ENCODE measurements around the gene PNMA3.
"Not testable (repeated sequence)": the region's sequence is repeated elsewhere in the genome, so short reads cannot be mapped to it uniquely, and the experiment has no call there.

The PNMA3 gene, protein sequence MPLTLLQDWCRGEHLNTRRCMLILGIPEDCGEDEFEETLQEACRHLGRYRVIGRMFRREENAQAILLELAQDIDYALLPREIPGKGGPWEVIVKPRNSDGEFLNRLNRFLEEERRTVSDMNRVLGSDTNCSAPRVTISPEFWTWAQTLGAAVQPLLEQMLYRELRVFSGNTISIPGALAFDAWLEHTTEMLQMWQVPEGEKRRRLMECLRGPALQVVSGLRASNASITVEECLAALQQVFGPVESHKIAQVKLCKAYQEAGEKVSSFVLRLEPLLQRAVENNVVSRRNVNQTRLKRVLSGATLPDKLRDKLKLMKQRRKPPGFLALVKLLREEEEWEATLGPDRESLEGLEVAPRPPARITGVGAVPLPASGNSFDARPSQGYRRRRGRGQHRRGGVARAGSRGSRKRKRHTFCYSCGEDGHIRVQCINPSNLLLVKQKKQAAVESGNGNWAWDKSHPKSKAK

DNA sequence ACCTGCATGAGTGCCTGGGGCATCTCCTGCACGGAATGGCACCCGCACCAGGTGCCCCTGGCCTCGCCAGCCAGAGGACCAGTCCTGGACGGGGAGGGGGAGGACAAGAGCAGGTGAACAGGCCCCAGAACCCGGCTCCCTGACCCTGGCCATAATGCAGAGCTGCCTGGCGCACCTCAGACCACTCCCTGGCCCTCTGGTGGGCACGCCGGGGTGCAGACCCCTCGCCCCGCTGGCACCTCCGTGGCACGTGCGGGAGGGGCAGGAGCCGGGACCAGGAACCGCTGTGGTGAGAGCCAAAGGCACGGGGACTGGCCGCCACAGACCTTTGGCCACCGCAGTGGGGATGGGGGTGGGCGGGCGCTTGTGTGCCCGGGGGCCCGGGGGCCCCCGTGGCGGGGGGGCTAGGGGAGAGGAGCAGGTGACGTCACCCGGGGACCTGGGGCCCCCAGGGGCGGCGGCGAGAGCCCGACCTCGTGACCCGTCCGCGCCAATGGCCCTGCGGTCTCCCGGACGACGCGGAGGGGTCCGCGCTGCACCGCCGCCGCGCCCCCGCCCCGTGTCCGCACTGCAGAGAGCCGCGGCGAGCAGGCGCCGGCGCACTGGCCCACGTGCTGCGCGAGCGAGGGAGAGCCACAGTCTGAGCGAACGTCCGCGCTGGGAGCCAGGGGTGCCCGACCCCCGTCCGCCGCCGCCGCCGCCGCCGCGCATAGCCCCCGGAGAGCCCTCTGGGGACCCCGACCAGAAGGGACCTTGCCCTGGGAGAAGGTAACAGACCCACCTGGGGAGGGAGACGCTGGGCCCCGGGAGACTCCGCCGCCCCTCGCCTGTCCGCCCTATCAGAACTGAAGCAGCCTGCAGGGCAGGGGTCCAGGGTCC lies at the start of gene PNMA3:
Gene PNMA3, plus strand, starts transcription at position 600 of the 879 bp plus-strand sequence. CDS start 586 bp downstream, outside the sequence.
- DNase-seq (ENCODE audit: low spot score) = no peak

DNA sequence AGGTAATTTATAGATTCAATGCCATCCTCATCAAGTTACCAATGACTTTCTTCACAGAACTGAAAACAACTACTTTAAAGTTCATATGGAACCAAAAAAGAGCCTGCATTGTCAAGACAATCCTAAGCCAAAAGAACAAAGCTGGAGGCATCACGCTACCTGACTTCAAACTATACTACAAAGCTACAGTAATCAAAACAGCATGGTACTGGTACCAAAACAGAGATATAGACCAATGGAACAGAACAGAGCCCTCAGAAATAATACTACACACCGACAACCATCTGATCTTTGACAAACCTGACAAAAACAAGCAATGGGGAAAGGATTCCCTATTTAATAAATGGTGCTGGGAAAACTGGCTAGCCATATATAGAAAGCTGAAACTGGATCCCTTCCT lies 39.1 kb upstream of the PNMA3 start:
- not testable (repeated sequence) for DNase-seq (ENCODE audit: low spot score)

DNA sequence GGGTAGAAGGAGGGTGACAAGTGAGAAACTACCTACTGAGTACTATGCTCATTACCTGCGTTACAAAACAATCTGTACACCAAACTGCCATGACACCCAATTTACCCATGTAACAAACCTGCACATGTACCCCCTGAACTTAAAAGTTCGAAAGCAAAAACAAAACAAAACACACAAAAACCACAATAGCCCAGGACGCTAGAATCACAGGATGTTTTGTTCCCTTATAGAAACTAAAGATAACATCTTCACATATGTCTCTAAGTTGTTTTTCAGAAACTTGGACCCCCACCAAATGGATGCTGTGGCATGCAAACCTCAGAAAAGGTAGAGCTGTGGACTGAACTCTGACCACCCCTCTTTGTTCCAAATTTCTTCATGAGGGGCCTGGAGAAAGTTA lies 37.1 kb upstream of the PNMA3 start:
- no peak for DNase-seq (ENCODE audit: low spot score)

DNA sequence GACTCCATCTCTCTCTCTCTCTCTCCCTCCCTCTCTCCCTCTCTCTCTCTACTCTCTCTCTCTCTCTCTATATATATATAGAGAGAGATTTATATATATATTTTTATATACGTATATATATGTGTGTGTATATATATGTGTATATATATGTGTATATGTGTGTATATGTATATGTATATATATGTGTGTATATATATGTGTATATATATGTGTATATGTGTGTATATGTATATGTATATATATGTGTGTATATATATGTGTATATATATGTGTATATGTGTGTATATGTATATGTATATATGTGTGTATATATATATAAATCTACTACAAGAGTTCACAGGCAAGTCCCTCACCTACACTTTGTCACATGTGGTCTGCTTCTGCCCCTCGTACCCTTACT lies 29.8 kb upstream of the PNMA3 start:
- DNase-seq (ENCODE audit: low spot score) = not testable (repeated sequence)

DNA sequence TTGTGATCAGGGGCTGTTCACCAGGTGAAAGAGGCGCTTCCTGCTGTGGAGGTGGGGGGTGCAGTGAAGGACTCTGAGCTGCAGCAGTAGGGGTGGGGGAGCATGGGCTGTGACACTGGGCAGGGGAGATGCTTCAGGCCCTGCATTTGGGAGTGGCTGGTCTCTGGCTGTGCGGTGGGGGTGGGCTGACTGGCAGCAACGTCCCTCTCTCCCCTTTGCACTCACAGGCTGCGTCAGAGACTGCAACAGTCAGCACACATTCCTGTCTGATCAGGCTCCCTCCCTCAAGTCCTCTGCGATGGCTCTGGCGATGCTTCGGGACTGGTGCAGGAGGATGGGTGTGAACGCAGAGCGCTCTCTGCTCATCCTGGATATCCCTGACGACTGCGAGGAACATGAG lies 27.8 kb upstream of the PNMA3 start:
- not testable (repeated sequence) for DNase-seq (ENCODE audit: low spot score)

DNA sequence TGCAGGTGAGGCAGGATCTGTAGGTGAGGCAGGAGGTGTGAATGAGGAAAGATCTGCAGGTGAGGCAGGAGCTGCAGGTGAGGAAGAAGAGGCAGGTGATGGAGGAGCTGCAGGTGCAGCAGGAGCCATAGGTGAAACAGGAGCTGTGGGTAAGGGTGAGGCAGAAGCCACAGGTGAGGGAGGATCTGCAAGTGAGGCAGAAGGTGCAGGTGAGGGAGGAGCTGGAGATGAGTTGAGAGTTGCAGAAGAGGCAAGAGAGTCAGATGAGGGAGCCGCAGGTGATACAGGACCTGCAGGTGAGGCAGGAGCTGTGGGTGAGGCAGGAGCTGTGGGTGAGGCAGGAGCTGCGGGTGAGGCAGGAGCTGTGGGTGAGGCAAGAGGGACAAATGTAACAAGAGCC lies 27.1 kb upstream of the PNMA3 start:
- DNase-seq (ENCODE audit: low spot score) = no peak

DNA sequence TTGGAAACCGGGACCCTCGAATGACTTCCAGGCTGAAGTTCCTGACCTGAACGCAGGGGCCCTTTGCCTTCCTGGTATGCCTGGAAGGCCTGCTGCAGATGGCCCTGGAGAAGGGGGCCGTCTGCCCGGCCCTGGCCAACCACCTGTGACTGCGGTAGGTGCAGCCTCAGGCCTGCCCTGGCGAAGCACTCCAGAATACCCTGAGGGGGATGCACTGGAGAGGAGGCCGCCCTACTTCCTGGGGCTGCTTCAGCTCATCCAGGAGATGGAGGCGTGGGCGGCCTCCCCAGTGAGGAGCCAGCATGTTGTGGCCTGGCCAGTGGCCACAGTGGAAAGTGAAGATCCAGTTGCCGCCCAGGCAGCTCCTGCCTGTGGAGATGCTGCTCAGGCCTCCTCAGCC lies 26.4 kb upstream of the PNMA3 start:
- no peak for DNase-seq (ENCODE audit: low spot score)

DNA sequence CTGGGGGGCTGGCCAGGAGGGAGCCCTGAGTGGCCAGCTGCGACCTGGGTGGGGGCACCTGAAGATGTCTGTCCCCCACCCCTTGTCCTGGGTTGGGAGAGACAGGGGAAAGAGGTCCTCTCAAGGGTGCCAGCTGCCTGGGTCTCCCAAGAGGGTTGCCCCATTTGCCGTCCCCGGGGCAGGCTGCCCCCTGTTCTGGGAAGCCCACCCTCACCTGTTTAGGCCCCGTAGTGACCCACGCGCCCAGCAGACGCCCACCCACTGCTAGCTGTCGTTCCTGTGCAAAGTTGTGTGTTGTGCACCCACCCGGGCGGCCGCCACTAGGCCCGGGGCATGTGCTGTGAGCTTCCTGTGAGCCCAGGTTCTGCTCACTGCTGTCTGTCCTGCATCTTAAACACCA lies 25.5 kb upstream of the PNMA3 start:
- no peak for DNase-seq (ENCODE audit: low spot score)

DNA sequence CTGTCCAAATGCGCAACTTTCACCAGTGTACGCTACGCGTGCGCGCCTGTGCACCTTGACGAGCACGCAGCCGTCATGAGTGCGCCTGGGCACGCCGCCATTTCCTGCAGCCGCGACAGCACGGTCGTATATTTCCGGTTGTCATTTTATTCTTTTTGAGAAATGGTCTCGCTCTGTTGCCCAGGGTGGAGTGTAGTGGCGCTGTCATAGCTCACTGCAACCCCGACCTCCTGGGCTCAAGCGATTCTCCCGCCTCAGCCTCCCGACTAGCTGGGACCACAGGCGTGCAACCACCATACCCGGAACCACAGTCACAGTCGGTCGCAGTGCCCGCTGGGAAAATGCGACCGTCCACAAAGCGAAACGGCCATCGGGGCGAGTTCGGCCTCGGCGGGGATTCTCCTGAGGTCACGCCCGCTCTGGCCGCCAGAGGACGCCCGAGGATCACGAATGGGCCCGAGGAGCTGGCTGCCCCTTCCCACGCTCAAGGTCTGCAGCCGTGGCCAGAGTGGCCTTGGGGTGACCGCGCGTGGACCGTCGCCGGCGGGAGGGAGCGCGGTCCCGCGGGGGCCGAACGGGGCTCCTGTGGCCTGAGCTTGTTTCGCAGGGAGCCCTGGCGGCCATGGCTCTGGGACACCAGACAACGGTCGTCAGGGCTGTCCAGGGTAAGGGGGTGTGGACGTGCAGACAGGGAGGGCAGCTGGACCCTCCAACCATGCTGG lies 23.7 kb upstream of the PNMA3 start:
- no peak for DNase-seq (ENCODE audit: low spot score)

DNA sequence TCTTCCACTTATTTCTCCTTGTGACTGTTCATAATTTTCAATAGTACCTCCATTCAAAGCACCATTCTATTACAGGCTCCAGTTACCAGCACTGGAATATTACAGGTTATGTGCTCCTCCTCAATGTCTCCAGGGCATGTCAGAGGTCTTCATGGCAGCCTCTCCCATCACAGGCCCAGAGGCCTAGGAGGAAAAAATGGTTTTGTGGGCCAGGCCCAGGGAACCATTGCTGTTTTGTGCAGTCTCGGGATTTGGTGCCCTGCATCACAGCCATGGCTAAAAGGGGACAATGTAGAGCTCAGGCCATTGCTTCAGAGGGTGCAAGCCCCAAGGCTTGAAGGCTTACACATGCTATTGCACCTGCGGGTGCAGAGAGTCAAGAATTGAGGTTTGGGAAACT lies 7.2 kb upstream of the PNMA3 start:
- no peak for DNase-seq (ENCODE audit: low spot score)

DNA sequence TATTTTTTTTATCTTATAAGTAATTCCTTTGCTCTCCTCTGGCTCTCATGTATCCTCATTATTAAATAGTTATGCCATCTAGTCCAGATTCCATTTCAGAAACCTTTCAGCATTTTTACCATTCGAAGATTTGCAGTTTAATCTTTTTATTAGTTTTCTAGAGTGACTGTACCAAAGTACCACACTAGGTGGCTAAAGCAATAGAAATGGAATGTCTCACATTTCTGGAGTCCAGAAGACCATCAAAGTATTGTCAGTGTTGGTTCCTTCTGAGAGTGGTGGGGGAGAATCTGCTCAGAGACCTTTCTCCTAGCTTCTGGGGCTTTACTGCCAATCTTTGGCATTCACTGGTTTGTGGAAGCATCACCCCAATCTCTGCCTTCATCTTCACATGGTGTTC lies 3.7 kb upstream of the PNMA3 start:
- DNase-seq (ENCODE audit: low spot score) = no peak

DNA sequence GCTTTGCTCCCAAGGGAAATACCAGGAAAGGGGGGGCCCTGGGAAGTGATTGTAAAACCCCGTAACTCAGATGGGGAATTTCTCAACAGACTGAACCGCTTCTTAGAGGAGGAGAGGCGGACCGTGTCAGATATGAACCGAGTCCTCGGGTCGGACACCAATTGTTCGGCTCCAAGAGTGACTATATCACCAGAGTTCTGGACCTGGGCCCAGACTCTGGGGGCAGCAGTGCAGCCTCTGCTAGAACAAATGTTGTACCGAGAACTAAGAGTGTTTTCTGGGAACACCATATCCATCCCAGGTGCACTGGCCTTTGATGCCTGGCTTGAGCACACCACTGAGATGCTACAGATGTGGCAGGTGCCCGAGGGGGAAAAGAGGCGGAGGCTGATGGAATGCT lies 1.0 kb downstream of the PNMA3 start:
- no peak for DNase-seq (ENCODE audit: low spot score)

DNA sequence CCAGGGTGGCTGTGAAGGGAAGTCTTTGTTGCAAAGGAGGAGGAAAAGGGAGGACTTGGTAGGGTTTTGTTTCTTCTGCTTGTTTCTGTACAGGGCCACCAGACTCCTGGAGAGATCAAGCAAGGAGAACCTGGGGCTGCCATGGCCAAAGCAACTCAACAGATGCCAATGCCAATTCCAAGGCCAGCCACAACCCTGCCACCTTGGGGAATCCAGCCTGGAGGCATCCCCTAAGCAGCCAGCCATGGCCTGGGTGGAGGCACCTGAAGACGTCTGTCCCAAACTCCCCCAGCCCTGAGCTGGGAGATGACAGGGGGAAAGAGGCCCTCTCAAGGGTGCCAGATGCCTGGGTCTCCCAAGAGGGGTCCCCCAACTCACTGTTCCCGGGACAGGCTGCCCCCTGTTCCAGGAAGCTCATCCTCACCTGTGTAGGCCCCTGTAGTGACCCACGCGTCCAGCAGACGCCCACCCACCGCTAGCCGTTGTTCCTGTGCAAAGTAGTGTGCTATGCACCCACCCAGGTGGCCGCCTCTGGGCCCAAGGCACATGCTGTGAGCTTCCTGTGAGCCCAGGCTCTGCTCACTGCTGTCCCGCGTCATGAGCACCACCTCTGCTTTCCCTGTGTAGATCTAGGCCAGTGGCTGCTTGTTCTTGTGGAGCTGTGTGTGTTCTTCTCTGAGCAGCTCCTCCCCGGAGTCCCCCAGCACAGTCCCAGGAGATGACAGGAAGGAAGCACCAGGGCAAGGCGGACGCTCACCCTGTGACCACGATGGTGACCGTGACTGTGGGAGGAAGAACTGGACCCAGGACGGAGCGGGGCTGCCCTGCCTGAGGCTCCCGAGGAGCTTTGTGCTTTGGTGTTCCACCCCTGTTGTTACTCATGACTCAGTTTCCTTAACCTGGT lies 3.2 kb downstream of the PNMA3 start:
- DNase-seq (ENCODE audit: low spot score) = no peak

DNA sequence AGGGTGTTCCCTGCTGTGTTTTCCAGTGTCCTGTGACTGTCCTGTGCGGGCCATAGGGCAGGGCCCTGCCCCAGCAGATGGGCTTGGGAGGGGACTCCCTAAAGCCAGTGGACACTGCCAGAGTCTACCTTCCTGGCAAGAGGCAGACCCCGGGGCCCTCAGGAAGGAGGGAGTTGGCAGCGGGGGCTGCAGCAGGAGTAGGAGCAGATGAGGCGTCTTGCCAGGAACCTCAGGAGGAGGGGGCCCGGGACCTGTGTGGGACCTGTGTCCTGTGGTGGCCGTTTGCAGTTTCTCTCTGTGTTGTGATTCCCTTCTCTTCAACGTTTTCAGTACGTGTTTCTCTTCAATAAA lies 3.8 kb downstream of the PNMA3 start:
- DNase-seq (ENCODE audit: low spot score) = no peak

DNA sequence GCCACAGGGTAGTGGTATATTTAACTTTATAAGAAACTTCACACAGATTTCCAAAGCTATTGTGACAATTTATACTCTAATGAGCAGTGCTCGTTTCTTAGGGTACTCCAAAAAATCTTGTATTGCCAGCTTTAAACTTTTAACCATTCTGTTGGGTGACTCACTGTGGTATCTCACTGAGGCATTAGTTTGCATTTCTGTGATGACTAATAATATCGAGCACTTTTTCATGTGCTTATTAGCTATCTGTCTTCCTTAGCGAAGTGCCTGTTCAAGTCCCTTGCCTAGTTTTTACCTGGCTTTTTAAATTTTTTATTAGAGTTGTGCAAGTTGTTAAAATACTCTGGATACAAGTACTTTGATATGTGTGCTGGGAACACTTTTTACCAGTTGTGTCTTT lies 5.5 kb downstream of the PNMA3 start:
- peak; percentile 9 for DNase-seq (ENCODE audit: low spot score)

DNA sequence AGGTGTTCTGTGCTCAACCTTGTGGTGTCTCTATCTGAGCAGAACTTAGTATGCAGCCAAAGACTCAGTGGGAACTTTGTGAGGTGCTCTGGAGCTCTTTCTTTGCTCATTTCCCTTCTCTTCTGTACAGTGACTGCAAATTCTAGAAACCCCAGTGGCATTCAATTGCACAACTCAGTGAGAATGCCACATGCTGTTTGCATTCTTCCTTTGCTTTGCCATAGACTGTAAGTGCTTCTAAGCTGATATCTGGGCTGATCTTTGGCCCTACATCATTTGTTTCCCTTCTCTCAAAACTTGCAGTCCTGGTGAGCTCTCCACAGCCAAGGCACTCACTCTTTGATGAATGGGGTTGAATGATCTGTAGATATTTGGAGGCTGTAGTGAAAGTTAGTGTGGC lies 7.0 kb downstream of the PNMA3 start:
- DNase-seq (ENCODE audit: low spot score) = no peak

DNA sequence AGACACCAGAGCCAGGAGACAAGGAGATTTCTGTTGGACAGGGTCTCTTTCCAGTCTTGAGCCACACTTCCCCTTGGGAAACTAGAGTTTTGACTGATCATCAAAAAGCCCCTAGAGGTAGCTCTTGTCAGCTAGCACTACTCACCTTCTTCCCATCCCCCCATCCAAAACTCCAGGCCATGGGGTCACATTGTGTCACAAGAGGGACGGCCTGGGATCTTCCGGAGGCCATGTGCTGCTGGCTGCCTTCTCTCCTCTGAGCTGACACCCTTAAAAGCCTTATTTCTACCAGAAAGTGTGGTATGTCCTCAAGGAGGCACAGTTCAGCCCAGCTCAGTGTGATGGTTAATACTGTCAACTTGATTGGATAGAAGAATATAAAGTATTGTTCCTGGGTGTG lies 7.8 kb downstream of the PNMA3 start:
- DNase-seq (ENCODE audit: low spot score) = no peak

DNA sequence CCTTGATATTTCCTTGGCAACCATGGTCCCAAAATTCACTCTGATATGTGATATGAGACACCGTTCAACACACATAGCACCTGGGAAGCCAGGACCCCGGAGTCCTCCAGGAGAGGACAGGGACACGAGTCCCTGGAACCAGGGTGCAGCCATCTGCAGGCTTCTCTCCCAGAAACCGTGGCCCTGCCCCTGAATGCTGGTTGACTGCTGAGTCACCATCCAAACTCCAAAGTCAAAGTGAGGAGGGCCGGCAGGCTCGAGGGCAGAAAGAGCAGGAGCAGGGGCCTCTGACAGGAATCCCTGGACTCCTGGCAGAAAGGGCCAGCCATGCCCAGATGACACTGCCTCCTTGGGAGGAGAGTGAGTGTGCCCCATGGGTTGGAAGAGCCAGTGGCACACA lies 9.1 kb downstream of the PNMA3 start:
- no peak for DNase-seq (ENCODE audit: low spot score)

DNA sequence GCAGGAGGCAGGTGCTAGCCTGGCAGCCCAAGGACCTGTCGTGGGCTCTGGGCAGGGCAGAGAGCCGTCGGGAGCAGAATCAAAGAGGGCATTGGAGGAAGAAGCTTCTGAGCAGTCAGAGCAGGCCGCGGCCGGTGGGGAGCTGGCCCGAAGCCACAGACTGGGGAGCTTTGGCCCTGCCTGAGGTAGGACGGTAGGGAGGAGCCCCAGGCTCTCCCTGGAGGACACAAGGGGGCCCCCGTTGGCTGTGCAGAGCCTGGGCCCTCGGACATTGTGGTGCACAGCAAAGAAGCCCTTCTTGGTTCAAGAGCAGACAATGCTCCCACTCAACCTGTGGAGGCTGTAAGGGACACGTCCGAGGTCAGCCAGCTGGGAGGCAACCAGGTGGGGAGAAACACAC lies 10.1 kb downstream of the PNMA3 start:
- DNase-seq (ENCODE audit: low spot score) = not testable (repeated sequence)

DNA sequence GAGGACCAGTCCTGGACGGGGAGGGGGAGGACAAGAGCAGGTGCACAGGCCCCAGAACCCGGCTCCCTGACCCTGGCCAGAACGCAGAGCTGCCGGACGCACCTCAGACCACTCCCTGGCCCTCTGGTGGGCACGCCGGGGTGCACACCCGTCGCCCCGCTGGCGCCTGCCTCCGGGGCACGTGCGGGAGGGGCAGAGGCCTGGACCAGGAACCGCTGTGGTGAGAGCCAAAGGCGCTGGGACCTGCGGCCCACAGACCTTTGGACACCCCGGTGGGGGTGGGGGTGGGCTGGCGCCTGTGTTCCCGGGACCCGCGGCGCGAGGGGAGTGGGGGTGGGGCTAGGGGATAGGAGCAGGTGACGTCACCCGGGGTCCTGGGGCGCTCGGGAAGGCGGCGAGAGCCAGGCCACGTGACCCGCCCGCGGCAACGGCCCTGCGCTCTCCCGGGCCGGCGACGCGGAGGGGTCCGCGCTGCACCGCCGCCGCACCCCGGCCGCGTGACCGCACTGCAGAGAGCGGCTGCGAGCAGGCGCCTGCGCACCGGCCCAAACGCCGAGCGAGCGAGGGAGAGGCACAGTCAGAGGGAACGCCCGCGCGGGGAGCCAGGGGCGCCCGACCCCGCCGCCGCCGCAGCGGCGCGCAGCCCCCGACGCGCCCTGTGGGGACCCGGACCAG lies 15.8 kb downstream of the PNMA3 start, which contains the start of gene PNMA6A:
Gene PNMA6A, plus strand, starts transcription at position 546 of the 675 bp plus-strand sequence. CDS start 609 bp downstream, outside the sequence.
- not testable (repeated sequence) for DNase-seq (ENCODE audit: low spot score)

DNA sequence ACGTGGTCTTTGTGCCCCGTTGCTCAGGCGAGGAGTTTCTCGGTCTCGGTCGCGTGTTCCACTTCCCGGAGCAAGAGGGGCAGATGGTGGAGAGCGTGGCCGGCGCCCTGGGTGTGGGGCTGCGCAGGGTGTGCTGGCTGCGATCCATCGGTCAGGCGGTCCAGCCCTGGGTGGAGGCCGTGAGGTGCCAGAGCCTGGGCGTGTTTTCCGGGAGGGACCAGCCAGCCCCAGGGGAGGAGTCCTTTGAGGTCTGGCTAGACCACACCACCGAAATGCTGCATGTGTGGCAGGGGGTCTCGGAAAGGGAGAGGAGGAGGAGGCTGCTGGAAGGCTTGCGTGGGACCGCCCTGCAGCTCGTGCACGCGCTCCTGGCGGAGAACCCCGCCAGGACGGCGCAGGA lies 17.1 kb downstream of the PNMA3 start:
- not testable (repeated sequence) for DNase-seq (ENCODE audit: low spot score)
